ENCODE data around the gene SLC45A2.

SLC45A2 gene

DNA sequence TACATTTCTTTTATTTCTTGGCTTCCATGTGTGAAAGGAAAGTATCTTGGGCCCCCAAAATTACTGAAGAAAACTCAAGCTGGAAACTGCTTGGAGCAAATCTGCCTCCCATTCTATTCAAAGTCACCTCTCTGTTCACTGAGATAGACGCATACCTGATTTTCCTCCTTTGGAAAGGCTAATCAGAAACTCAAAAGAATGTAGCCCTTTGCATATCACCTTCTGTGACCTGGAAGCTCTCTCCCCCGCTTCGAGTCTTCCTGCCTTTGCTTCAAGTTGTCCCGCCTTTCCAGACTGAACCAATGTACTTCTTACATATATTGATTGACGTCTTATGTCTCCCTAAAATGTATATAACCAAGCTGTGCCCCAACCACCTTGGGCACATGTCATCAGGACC is 53.4 kb downstream of the SLC45A2 start:
- Histone ChIP-seq H3K9me2 (replicated peaks; ENCODE audit: control insufficient read depth, low read length) (no peaks in the 10 kb centered on the region), H3K27me3 (ENCODE audit: control insufficient read depth, low read length) (0 out of 2 replicates have a peak, but pooled peaks cover 4% of the 10 kb centered on the region), H3K4me3 (ENCODE audit: low read length) (no peak overlapping the region), H3K4me1 (ENCODE audit: control insufficient read depth, low read length) (no peaks in the 10 kb centered on the region), H4K20me1 (ENCODE audit: control insufficient read depth, insufficient read depth, low read depth, low read length) (no peaks in the 10 kb centered on the region), H3F3A (ENCODE audit: control insufficient read depth, insufficient read depth) (no peaks in the 10 kb centered on the region), H3K36me3 (ENCODE audit: control insufficient read depth, low read length) (no peaks in the 10 kb centered on the region), H3K27ac (ENCODE audit: low read depth, low read length) (no peak overlapping the region), H3K9me3 (ENCODE audit: control insufficient read depth, insufficient read depth, low read length) (no peaks in the 10 kb centered on the region), H3K4me2 (ENCODE audit: low read length) (no peak overlapping the region), H3K79me2 (ENCODE audit: control insufficient read depth, low read length) (no peaks in the 10 kb centered on the region)
- no peak for TF ChIP-seq EZH2phosphoT487 (IDR thresholded peaks at IDR 0.05; ENCODE audit: borderline replicate concordance, low read length)
- TF ChIP-seq, protein P1, sequence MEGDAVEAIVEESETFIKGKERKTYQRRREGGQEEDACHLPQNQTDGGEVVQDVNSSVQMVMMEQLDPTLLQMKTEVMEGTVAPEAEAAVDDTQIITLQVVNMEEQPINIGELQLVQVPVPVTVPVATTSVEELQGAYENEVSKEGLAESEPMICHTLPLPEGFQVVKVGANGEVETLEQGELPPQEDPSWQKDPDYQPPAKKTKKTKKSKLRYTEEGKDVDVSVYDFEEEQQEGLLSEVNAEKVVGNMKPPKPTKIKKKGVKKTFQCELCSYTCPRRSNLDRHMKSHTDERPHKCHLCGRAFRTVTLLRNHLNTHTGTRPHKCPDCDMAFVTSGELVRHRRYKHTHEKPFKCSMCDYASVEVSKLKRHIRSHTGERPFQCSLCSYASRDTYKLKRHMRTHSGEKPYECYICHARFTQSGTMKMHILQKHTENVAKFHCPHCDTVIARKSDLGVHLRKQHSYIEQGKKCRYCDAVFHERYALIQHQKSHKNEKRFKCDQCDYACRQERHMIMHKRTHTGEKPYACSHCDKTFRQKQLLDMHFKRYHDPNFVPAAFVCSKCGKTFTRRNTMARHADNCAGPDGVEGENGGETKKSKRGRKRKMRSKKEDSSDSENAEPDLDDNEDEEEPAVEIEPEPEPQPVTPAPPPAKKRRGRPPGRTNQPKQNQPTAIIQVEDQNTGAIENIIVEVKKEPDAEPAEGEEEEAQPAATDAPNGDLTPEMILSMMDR (IDR thresholded peaks at IDR 0.05; ENCODE audit: low read depth, low read length, poor library complexity, severe bottlenecking) = no peak

DNA sequence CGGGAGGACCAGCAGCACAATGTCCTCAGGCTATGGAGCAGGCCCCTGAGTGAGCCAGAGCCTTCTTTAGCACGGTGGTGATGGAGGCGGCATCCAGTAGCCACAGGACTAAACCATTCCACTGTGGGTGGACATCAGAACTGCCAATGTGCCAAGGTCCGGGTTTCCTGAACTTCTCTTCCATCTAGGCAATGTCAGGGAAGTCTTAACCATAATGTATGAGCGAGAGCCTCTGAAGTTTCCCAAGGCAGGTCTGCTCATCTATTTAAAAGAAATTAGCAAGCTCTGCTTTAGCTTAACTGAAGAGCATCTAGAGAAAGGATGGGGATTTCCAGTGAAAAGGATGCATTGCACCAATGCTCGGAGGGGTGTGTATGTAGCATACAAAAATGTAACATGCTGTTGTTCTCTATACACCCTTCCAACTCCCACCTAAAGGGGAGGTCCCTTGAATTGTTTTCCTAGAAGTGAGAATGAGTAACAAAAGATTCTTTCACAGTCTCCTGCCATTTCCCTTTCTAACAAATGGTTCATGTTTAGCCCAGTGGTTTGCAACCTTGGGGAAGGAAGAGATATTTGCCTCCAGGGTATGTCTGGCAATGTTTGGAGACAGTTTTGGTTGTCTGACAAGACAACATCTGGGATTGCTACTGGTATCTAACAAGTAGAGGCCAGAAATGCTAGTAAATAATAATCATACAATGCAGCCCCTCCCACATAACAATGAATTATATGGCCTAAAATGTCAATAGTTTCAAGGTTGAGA is 54.4 kb downstream of the SLC45A2 start:
- H3K27ac ChIP-seq (ENCODE audit: low read depth, low read length) = no peak overlapping the region

DNA sequence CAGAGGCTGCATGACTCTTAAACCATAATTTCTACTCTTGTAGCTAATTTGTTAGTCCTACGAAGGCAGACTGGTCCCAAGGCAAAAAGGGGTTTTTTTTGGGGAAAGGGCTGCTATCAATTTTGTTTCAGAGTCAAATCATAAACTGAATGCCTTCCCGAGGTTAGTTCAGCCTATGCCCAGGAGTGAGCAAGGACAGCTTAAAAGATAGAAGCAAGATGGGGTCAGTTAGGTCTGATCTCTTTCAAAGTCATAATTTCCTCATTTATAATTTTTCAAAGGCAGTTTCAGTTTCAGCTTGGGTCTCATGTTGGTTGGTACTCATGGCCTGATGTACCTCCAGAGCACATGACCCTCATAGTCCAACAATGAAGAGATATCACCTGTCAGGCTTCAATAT is 56.2 kb downstream of the SLC45A2 start:
- no peaks in the 10 kb centered on the region for H3K36me3 ChIP-seq (ENCODE audit: control insufficient read depth, low read length)
- no peak overlapping the region for H3K27ac ChIP-seq (ENCODE audit: low read depth, low read length)
- no peaks in the 10 kb centered on the region for H3K4me1 ChIP-seq (ENCODE audit: control insufficient read depth, low read length)
- TF ChIP-seq, protein P1 (IDR thresholded peaks at IDR 0.05; ENCODE audit: low read depth, low read length, poor library complexity, severe bottlenecking) = no peak
- TF ChIP-seq EZH2phosphoT487 (IDR thresholded peaks at IDR 0.05; ENCODE audit: borderline replicate concordance, low read length) = no peak
- no peaks in the 10 kb centered on the region for H3K79me2 ChIP-seq (ENCODE audit: control insufficient read depth, low read length)
- no peaks in the 10 kb centered on the region for H3K9me2 ChIP-seq (replicated peaks; ENCODE audit: control insufficient read depth, low read length)
- no peaks in the 10 kb centered on the region for H4K20me1 ChIP-seq (ENCODE audit: control insufficient read depth, insufficient read depth, low read depth, low read length)
- no peaks in the 10 kb centered on the region for H3K9me3 ChIP-seq (ENCODE audit: control insufficient read depth, insufficient read depth, low read length)
- H3F3A ChIP-seq (ENCODE audit: control insufficient read depth, insufficient read depth) = no peaks in the 10 kb centered on the region
- H3K4me2 ChIP-seq (ENCODE audit: low read length) = no peak overlapping the region
- 0 out of 2 replicates have a peak, but pooled peaks cover under 1% of the 10 kb centered on the region for H3K27me3 ChIP-seq (ENCODE audit: control insufficient read depth, low read length)
- H3K4me3 ChIP-seq (ENCODE audit: low read length) = no peak overlapping the region

More for the DNA sequence above, 54.4 kb downstream of the SLC45A2 start:
- Histone ChIP-seq H4K20me1 (ENCODE audit: control insufficient read depth, insufficient read depth, low read depth, low read length) (no peaks in the 10 kb centered on the region), H3K36me3 (ENCODE audit: control insufficient read depth, low read length) (no peaks in the 10 kb centered on the region), H3K9me3 (ENCODE audit: control insufficient read depth, insufficient read depth, low read length) (no peaks in the 10 kb centered on the region), H3K4me3 (ENCODE audit: low read length) (no peak overlapping the region), H3K9me2 (replicated peaks; ENCODE audit: control insufficient read depth, low read length) (no peaks in the 10 kb centered on the region), H3F3A (ENCODE audit: control insufficient read depth, insufficient read depth) (no peaks in the 10 kb centered on the region), H3K4me2 (ENCODE audit: low read length) (no peak overlapping the region), H3K79me2 (ENCODE audit: control insufficient read depth, low read length) (no peaks in the 10 kb centered on the region), H3K27me3 (ENCODE audit: control insufficient read depth, low read length) (0 out of 2 replicates have a peak, but pooled peaks cover 4% of the 10 kb centered on the region), H3K4me1 (ENCODE audit: control insufficient read depth, low read length) (no peaks in the 10 kb centered on the region)
- TF ChIP-seq, protein P1 (IDR thresholded peaks at IDR 0.05; ENCODE audit: low read depth, low read length, poor library complexity, severe bottlenecking) = no peak
- no peak for TF ChIP-seq EZH2phosphoT487 (IDR thresholded peaks at IDR 0.05; ENCODE audit: borderline replicate concordance, low read length)

Measured in DOHH2 (cell line).